SK-N-SH treated with all-trans-retinoic acid at 6 μM for 48 hours (cell line): ENCODE measurements around the gene P2RX4.

Experiments used
- ARNTL ChIP-seq: fragments of 450-650 bp; formaldehyde crosslinking; IDR thresholded peaks from 2 replicates; pipeline ENCODE4 v1.5.0; 2020; ENCODE audit warnings: low read depth, mild to moderate bottlenecking, moderate library complexity, borderline replicate concordance
- PPARA ChIP-seq: fragments of 250-450 bp; sonication (Bioruptor Pico); IDR thresholded peaks from 2 replicates; pipeline ENCODE4 v1.5.0; 2020; ENCODE audit warnings: mild to moderate bottlenecking, borderline replicate concordance

GRCh38 chr12:121274036-121274763 lies 64.3 kb downstream of the P2RX4 start:
- no peak for TF ChIP-seq PPARA (CRISPR knock-in tag)
- no peak for TF ChIP-seq ARNTL (CRISPR knock-in tag)
